Erythroblast (primary cell): ENCODE data around the gene RASSF5.

ENCODE experiments used
- GATA1 ChIP-seq: IDR thresholded peaks from 2 replicates; pipeline ENCODE4 v1.6.1; 2011; ENCODE audit warnings: low read depth, mild to moderate bottlenecking, control low read depth, low read length, moderate library complexity
- POLR2A ChIP-seq: IDR thresholded peaks from 2 replicates; pipeline ENCODE4 v1.6.1; 2011; ENCODE audit warnings: mild to moderate bottlenecking, low read length

DNA sequence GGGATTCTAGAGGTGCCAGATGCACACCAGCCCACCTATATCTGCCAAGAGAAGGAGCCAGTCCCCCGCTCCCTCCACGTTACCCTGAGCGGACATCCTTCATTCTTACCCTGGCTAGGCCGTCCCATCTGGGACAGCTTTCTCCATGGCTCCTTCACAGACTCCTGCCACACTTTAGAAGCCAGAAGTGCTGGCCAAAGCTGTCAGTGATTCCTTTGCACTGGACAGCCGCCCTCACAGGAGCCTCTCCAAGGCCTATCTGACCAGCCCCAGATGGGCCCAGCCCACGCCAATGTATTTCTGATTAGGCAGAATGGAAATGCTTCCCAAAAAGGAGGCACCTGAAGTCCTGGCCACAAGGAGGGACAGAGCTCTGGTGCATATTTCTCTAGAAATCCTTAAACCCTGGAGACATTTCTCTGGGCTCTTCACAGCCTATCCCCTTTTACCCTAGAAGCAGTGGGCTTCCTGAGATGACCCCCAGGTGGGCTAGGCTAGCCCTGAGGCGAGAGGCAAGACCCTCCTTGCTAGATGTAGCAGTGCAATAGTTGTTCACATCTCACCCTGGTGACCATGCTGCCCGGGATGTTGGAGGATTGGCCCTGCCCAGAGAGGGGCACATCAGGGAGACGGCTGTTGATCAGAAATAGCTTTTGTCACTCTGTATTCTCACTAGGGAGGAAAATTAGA lies 44.1 kb downstream of the RASSF5 start:
- TF ChIP-seq POLR2A (no peak), GATA1 (no peak)
